NOMO-1 treated with DMSO at 0.1 percent for 48 hours (cell line): ENCODE data around the gene DPYSL5.

Experiments used
- DNase-seq: peaks from one replicate; lab custom pipeline; 2025; ENCODE audit not compliant: unreplicated experiment; lab: John Stamatoyannopoulos, UW

Gene DPYSL5

DNA sequence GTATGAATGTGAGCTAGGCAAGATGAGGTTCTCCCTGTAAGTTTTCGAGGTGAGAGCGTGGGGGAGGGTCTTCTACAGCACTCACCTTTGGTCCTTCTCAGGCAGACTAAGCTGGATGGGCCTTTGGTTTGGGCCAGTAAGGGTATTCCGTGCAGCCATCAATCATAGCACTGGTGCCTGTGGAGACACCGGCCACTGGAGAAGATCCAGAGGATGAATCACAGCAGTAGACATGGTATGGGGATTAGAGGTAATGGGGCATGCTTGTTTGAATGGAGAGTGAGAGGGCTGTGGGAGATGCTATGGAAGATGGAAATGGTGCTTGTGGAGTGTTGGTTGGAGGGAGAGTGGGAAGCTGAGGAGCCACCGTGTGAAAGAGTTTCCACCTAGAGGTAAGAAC is 138.6 kb downstream of the DPYSL5 start:
- no peak for DNase-seq

DNA sequence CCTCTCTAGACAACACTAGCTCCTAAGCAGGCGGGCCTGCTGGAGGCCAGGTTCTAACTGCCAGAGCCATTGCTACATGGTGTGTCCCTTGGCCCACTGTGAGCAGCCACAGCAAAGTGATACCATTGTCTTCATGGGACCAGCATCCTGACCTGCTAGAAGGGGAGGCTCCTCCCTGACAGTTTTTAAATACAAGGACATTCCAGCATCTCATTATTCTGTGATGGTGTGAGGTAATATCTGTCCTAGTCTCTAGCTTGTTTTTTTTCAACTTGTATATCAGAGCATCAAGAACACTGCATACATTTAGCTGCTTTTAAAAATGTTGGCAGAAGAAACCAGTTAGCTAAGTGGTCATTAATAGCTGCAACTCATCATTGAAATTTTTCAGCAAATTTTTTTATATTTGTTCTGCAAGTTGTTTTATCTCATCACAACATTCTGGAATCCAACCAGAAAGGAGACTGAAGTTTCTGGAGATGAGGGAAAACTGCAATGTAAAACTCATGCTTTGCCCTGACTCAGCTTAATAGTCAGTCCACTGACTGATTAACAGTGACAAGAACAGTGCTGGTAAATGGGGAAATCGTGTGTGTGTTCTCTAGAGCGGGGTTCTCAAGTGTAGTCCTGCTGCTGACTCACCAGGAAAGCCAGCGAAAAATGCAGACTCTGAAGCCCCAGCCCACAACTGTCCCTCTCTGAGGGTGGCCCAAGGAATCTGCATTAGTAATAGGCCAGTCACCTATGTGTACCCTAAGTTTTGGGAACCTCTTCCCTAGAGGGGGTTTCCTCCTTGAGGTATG is 140.3 kb downstream of the DPYSL5 start:
- DNase-seq: no peak

DNA sequence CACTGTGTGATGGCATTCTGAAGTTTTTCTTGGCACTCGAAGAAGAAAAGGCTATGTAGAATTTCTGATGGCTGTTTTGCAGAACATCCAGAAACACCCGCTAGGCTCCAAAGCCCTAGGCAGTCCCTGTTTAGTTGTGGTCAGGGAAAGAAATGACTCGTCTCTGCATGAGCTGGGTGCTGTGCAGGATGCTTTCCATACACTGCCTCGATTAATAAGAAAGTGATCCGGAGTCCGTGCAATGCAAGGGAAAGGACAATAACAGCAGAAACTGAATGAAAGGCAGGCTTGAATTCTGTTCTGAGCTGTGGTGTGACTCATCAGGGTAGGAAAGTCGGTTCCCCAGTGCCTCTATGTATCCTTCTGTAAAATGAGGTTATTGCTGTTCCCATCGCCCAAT is 141.2 kb downstream of the DPYSL5 start:
- DNase-seq: no peak

DNA sequence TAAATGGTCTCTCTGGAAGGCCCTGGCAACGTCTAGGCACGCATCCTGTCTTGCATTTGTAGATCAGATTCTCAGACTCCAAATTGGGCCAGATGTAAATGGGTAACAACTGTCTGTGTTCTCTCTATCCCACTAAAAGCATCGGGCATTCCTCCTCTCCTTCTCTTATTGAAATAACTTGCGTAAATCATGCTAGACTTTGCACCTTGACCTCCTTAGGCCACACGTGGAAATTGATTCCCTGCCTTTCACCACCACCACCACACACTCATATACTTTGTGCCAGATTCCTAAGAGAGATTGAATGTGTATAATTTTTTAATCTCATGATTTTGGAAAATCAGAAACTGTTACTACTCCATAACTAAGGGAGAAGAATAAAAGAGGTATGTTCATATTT is 143.8 kb downstream of the DPYSL5 start:
- DNase-seq: no peak

DNA sequence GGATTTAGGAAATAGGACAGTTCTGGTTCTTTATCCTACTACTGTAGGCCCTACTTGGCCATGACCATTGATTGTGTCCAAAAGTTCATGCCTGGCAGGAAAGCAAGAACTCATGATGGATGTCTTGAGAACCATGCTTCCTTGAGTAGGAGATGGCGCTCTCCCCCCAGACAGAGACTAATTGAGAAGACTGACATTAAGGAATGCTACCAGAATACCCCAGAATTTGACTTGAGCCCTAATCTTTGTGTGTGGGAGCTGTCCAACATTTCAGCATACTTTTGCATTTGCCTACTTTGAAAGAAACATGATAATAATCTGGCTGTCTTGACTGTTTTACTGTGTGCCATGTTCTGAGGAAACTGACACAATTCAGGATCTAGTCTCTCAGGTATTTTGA is 145.8 kb downstream of the DPYSL5 start:
- DNase-seq: peak; percentile 6

DNA sequence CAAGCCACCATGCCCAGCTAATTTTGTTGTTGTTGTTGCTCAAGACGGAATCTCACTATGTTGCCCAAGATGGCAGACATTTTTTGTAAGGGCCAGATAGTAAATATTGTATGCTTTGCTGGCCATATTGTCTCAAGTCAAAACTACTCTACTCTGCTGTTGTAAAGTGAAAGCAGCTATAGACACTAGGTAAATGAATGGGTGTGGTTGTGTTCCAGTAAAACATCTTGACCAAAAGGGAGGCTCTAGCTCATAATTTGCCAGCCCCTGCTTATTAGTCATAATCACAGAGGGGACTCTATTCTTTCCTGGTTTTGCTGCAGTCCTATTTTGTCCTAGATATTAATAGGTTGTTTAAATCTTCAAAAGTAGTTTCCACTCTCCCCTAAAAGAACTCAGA is 147.1 kb downstream of the DPYSL5 start:
- DNase-seq: no peak

DNA sequence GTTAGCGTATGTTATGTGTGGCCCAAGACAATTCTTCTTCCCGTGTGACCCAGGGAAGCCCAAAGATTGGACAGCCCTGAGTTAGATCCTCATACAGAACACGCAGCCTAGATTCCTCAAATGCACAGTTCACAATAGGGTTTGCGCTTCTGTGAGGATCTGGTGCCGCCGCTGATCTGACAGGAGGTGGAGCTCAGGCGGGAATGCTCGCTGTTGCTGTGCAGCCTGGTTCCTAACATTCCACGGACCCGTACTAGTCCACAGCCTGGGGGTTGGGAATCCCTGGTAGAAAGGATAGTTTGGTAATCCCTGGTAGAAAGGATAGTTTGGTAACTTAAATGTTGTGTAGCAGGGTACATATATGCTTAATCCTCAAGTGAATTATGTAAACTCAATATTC is 149.5 kb downstream of the DPYSL5 start:
- no peak for DNase-seq

DNA sequence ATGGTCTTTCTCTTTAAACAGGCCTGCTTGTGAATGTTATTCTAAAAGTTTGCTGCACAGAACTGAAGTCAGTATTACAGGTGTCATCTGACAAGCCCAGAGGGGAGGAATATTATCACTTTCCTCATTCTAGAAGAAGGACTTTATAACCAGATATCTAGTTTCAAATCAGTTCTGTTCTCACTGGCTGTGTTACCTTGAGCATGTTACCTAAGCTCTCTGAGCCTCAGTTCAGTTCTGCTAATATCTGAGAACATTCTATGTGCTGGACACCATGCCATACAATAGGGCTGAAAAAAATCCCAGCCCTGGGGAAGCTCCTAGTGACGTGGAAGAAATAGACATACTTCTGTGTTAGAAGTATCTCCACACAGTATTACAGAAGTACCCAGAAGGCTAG is 150.4 kb downstream of the DPYSL5 start:
- no peak for DNase-seq
